ENCODE results near the gene RPP38.

GRCh38 chr10:15140698-15141097 lies 43.5 kb downstream of the RPP38 start:
- TF ChIP-seq, protein P1, sequence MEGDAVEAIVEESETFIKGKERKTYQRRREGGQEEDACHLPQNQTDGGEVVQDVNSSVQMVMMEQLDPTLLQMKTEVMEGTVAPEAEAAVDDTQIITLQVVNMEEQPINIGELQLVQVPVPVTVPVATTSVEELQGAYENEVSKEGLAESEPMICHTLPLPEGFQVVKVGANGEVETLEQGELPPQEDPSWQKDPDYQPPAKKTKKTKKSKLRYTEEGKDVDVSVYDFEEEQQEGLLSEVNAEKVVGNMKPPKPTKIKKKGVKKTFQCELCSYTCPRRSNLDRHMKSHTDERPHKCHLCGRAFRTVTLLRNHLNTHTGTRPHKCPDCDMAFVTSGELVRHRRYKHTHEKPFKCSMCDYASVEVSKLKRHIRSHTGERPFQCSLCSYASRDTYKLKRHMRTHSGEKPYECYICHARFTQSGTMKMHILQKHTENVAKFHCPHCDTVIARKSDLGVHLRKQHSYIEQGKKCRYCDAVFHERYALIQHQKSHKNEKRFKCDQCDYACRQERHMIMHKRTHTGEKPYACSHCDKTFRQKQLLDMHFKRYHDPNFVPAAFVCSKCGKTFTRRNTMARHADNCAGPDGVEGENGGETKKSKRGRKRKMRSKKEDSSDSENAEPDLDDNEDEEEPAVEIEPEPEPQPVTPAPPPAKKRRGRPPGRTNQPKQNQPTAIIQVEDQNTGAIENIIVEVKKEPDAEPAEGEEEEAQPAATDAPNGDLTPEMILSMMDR (conservative IDR thresholded peaks at IDR 0.05; ENCODE audit: low read depth, low read length): no peak
- TF ChIP-seq ELK1 (IDR thresholded peaks at IDR 0.05; ENCODE audit: borderline replicate concordance, low read depth, low read length): no peak
- no peak for TF ChIP-seq BHLHE40 (IDR thresholded peaks at IDR 0.05; ENCODE audit: low read depth, low read length)
- no peak for TF ChIP-seq RAD21 (IDR thresholded peaks at IDR 0.05; ENCODE audit: low read length)
- no peak for TF ChIP-seq POLR2A (IDR thresholded peaks at IDR 0.05; ENCODE audit: low read depth, low read length)
- no peak for TF ChIP-seq MXI1 (IDR thresholded peaks at IDR 0.05; ENCODE audit: borderline replicate concordance, low read depth, low read length)
- TF ChIP-seq CHD1 (IDR thresholded peaks at IDR 0.05; ENCODE audit: low read depth, low read length): no peak
- no peak for TF ChIP-seq RCOR1 (IDR thresholded peaks at IDR 0.05; ENCODE audit: insufficient replicate concordance, low read length)
